IPS-11a (cell line): ENCODE results near the gene ANKS1B.

ENCODE experiments used
- H3K4me3 ChIP-seq: one replicate; pipeline ENCODE4 v1.5.1; 2013; ENCODE audit warnings: low read depth, low read length, control low read depth

Gene ANKS1B

DNA sequence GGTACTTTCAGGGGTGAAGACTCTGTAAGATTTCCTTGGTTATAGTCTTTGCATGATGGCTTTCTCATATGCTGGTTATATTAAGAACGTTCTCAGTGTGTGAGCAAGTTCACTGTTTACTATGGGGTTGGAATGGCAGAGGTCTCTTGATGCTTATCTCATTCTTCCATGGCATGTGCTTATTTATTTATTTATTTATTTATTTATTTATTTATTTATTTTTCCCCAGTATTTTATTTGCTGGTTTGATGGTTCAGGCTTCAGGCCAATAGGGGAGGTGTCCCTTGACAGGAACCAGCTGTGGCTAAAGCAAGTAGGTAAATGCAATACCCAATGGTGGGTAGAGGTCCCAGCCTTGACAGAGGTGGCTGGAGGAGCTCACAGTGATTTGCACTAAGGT lies 498.5 kb downstream of the ANKS1B start:
- H3K4me3 ChIP-seq: no peak overlapping the region

GRCh38 chr12:99479149-99479548 lies 505.6 kb downstream of the ANKS1B start:
- H3K4me3 ChIP-seq: no peak overlapping the region

GRCh38 chr12:99476956-99477355 lies 507.8 kb downstream of the ANKS1B start:
- H3K4me3 ChIP-seq: no peak overlapping the region

GRCh38 chr12:99455350-99456035 lies 529.2 kb downstream of the ANKS1B start:
- H3K4me3 ChIP-seq: no peak overlapping the region

DNA sequence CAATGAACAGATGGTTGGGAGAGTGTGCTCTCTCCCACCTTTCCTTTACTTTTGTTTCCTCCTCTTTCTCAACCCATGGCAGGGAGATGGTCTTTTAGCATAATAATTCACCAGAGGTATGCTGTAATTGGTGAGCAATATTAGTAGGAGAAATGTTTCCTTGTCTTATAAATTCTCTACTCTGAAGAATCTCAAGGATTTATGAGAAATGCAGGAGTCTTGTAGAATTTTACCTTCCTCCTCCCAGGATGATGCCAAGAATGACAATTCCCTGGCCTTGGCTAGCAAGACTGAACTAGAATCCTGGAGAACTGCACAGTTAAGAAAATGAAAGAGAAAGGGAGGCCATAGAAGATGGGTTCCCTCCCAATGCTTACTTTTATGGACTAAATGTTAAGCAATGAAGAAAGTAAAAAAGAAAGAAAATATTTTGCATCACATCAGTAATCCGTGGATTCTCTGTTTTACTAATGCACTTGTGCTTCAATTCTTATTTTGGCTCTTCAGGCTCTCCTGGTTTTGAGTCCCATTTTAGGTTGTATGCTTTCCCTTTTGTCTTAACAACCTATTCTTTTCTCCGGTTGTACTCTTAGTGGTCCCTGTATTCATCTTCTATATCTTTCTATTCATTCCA lies 530.1 kb downstream of the ANKS1B start:
- no peak overlapping the region for H3K4me3 ChIP-seq

DNA sequence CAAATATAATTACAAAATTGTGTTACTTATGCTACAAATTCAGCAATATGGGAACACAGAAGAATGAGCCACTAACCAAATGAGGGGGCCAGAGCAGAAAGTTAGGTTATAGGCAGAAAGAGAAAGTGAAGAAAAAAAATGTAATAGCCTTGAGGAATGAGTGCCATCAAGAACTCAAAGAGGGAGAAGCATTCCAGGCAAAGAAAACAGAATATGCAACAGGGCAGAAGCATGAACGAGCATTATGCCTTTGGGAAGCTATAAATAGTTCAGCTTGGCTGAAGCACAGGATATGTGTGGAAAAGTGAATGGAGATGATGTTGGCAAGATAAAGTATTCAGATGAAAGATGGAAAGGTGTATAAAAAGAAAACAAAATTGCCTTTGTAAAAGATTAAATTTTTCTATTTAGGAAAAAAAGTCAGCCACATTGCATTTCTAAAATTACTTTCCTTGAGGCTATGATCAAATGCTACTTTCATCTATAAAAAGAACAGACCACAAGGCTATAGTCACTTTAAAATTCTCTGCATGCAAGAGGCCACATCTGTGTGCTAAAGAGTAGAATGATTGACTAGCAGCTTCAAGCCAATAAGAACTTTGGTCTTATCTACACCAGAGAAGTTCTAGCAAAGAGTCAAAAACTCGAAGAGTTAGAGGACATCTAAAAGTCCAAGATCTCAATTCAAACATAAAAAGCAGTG lies 530.7 kb downstream of the ANKS1B start:
- H3K4me3 ChIP-seq: no peak overlapping the region

DNA sequence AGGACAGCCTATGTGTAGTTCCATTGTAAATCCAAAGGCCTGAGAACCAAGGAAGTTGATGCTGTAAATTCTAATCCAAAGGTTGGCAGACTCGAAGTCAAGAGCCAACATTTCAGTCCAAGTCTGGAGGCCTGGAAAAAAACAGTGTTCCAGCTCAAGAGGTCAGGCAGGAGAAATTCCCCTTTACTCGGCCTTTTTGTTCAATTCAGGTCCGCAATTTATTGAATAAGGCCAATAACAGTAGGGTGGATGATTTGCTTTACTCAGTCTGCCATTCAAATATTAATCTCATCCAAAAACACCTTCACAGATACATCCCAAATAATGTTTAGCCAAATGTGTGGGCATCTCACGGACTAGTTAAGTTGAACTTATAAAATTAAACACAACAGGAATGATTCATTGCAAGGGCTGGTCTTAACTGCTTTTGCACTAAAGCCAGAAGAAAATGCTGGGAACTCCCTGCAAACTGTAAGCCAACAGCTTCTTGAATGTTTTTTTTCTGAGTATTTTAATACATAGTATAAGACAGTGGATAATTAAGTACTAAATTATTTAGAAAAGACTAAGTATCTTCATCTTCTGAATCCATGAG lies 534.6 kb downstream of the ANKS1B start:
- no peak overlapping the region for H3K4me3 ChIP-seq

GRCh38 chr12:99444859-99445316 lies 539.8 kb downstream of the ANKS1B start:
- H3K4me3 ChIP-seq: no peak overlapping the region

- H3K4me3 ChIP-seq: no peak overlapping the region
Measured at GRCh38 chr12:99442758-99443157, 542.0 kb downstream of the ANKS1B start.

GRCh38 chr12:99439399-99439798 lies 545.3 kb downstream of the ANKS1B start:
- H3K4me3 ChIP-seq: no peak overlapping the region

GRCh38 chr12:99436584-99436983 lies 548.2 kb downstream of the ANKS1B start:
- H3K4me3 ChIP-seq: no peak overlapping the region

- H3K4me3 ChIP-seq: no peak overlapping the region
Measured at GRCh38 chr12:99435095-99435791, 549.5 kb downstream of the ANKS1B start.

DNA sequence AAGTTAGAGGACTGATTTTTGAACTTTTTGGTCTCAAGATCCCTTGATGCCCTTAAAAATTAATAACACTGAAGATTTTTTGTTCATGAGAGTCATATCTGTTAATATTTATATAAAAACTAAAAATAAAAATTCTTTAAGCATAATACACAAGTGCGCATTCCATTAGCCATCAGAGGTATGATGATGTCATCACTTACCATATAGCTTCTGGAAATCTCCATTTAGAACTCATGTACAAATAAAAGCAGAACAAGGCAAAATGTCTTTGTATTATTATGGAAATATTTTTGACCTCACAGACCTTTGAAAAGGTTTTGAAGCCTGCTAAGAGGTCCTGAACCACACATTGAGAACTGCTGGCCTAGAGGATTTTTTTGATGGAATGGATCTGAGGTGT lies 551.6 kb downstream of the ANKS1B start:
- H3K4me3 ChIP-seq: no peak overlapping the region

- no peak overlapping the region for H3K4me3 ChIP-seq
Measured at GRCh38 chr12:99431203-99431602, 553.5 kb downstream of the ANKS1B start.

GRCh38 chr12:99427104-99427503 lies 557.6 kb downstream of the ANKS1B start:
- H3K4me3 ChIP-seq: no peak overlapping the region

DNA sequence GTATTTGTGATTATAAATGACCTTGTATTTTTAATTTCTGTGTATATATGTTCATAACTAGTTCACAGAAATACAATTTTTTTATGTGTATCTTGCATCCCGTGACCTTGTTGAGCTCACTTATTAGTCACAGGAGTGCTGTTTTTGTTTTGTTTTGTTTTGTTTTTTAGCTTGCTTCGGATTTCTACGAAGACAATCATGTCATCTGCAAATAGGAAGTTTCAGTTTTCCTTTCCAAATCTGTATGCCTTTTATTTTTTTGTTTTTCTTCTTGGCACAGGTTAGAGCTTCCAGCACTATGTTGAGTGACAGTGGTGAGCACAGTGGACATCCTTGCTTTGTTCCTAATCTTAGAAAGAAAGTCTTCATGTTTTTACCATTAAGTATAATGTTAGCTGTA lies 566.4 kb downstream of the ANKS1B start:
- H3K4me3 ChIP-seq: no peak overlapping the region

- H3K4me3 ChIP-seq: no peak overlapping the region
Measured at GRCh38 chr12:99413751-99414150, 571.0 kb downstream of the ANKS1B start.

DNA sequence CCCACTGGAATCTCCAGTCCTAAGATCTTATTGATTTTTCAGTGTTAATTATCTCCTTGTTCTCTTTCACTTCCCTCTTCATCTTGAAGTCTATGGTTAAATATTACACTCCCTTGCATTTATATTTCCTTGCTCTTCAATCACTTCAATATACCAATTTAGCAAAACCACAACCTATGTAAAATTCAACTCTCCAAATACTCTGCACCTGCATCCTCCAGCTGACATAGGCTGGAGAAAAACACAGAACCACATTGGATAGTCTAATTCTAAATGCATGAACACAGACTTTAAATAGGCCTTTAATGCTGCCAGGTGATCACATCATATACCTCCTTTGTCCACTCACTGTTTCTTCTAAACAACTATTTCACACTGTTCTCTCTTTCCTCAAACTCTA lies 591.0 kb downstream of the ANKS1B start:
- no peak overlapping the region for H3K4me3 ChIP-seq

- H3K4me3 ChIP-seq: no peak overlapping the region
Measured at GRCh38 chr12:99392091-99392850, 592.5 kb downstream of the ANKS1B start.

GRCh38 chr12:99390707-99391106 lies 594.0 kb downstream of the ANKS1B start:
- no peak overlapping the region for H3K4me3 ChIP-seq
